ENCODE data around the gene IL1R1. TPM values are rescaled to one million over a fixed set of nuclear protein-coding genes. Genes with fewer than 3 reads are reported as not detected.

The IL1R1 gene
- total RNA-seq, 4 donors from 2014 or later, result 41.5 to 157 (median 56.6) TPM

GRCh38 chr2:102126660-102127059, 15.9 kb upstream of the IL1R1 start:
- Histone ChIP-seq H3K9me3 (no peaks in the 10 kb centered on the region), H3K4me3 (no peak overlapping the region), H3K36me3 (no peaks in the 10 kb centered on the region), H3K27ac (replicated peaks in 1 of 4) (no peak overlapping the region), H3K27me3 (no peaks in the 10 kb centered on the region), H3K4me1 (peaks cover 0 to 11% (median 4%) of the 10 kb centered on the region in 4 donors)
- intact Hi-C loops (cut with DNase I), result no loop called here
- DNase-seq (ENCODE audit: extremely low spot score), result no peak
- WGBS, result 100% methylated on average over 2 of the region's 2 CpGs
- no peak for TF ChIP-seq EP300 (IDR thresholded peaks at IDR 0.05)
- TF ChIP-seq CTCF (IDR thresholded peaks at IDR 0.05), result no peak
- no peak for TF ChIP-seq POLR2A (IDR thresholded peaks at IDR 0.05; ENCODE audit: low read depth)
- TF ChIP-seq POLR2AphosphoS5 (IDR thresholded peaks at IDR 0.05), result no peak

- H3K27me3 ChIP-seq, result no peaks in the 10 kb centered on the region
- WGBS, result 97% methylated on average over 1 of the region's 1 CpG
Measured at GRCh38 chr2:102129082-102129481, 13.5 kb upstream of the IL1R1 start.

GRCh38 chr2:102129951-102130646, 12.4 kb upstream of the IL1R1 start:
- H3K36me3 ChIP-seq, result no peaks in the 10 kb centered on the region
- intact Hi-C loops (cut with DNase I), result no loop called here
- H3K27me3 ChIP-seq, result no peaks in the 10 kb centered on the region
- no peaks in the 10 kb centered on the region for H3K4me1 ChIP-seq
- H3K9me3 ChIP-seq, result no peaks in the 10 kb centered on the region
- no peak overlapping the region for H3K4me3 ChIP-seq
- H3K27ac ChIP-seq (replicated peaks in 1 of 4), result no peak overlapping the region
- TF ChIP-seq CTCF (IDR thresholded peaks at IDR 0.05), result no peak
- TF ChIP-seq EP300 (IDR thresholded peaks at IDR 0.05), result no peak
- no peak for TF ChIP-seq POLR2A (IDR thresholded peaks at IDR 0.05; ENCODE audit: low read depth)
- no peak for TF ChIP-seq POLR2AphosphoS5 (IDR thresholded peaks at IDR 0.05)
- no peak for DNase-seq (ENCODE audit: extremely low spot score)
- 80% methylated on average over 5 of the region's 5 CpGs for WGBS

More at GRCh38 chr2:102129082-102129481, 13.5 kb upstream of the IL1R1 start:
- TF ChIP-seq EP300 (IDR thresholded peaks at IDR 0.05), result no peak
- no peaks in the 10 kb centered on the region for H3K4me1 ChIP-seq
- intact Hi-C loops (cut with DNase I), result no loop called here
- no peak overlapping the region for H3K27ac ChIP-seq (replicated peaks in 1 of 4)
- no peaks in the 10 kb centered on the region for H3K9me3 ChIP-seq
- no peak overlapping the region for H3K4me3 ChIP-seq
- no peak for DNase-seq (ENCODE audit: extremely low spot score)
- H3K36me3 ChIP-seq, result no peaks in the 10 kb centered on the region

- intact Hi-C loops (cut with DNase I), result no loop called here
- Histone ChIP-seq H3K4me1 (no peaks in the 10 kb centered on the region), H3K4me3 (no peak overlapping the region), H3K9me3 (no peaks in the 10 kb centered on the region), H3K27ac (replicated peaks in 1 of 4) (no peak overlapping the region), H3K36me3 (no peaks in the 10 kb centered on the region), H3K27me3 (no peaks in the 10 kb centered on the region)
- no peak for DNase-seq (ENCODE audit: extremely low spot score)
- TF ChIP-seq EP300 (IDR thresholded peaks at IDR 0.05), result no peak
- no peak for TF ChIP-seq CTCF (IDR thresholded peaks at IDR 0.05)
- TF ChIP-seq POLR2A (IDR thresholded peaks at IDR 0.05; ENCODE audit: low read depth), result no peak
- TF ChIP-seq POLR2AphosphoS5 (IDR thresholded peaks at IDR 0.05), result no peak
Measured at GRCh38 chr2:102130647-102130991, 11.9 kb upstream of the IL1R1 start.

GRCh38 chr2:102131564-102131963, 11.0 kb upstream of the IL1R1 start:
- no peak for DNase-seq (ENCODE audit: extremely low spot score)
- H3K4me1 ChIP-seq, result no peaks in the 10 kb centered on the region
- TF ChIP-seq POLR2AphosphoS5 (IDR thresholded peaks at IDR 0.05) (no peak), POLR2A (IDR thresholded peaks at IDR 0.05; ENCODE audit: low read depth) (no peak), EP300 (IDR thresholded peaks at IDR 0.05) (no peak), CTCF (IDR thresholded peaks at IDR 0.05) (no peak)
- 90% methylated on average over 5 of the region's 5 CpGs for WGBS
- H3K27me3 ChIP-seq, result no peaks in the 10 kb centered on the region
- H3K4me3 ChIP-seq, result no peak overlapping the region
- no peaks in the 10 kb centered on the region for H3K9me3 ChIP-seq
- H3K27ac ChIP-seq (replicated peaks in 1 of 4), result no peak overlapping the region
- no peaks in the 10 kb centered on the region for H3K36me3 ChIP-seq
- intact Hi-C loops (cut with DNase I), result no loop called here

All from esophagus muscularis mucosa (tissue), 4 donors.